Measurements from ENCODE around the gene C17orf113. TPM values are rescaled to one million over a fixed set of nuclear protein-coding genes. Genes with fewer than 3 reads are reported as not detected.
"Not testable (repeated sequence)": the region's sequence is repeated elsewhere in the genome, so short reads cannot be mapped to it uniquely, and the experiment has no call there.

The C17orf113 gene
- total RNA-seq, 2 donors from 2014 or later = 0.21 to 0.54 TPM

DNA sequence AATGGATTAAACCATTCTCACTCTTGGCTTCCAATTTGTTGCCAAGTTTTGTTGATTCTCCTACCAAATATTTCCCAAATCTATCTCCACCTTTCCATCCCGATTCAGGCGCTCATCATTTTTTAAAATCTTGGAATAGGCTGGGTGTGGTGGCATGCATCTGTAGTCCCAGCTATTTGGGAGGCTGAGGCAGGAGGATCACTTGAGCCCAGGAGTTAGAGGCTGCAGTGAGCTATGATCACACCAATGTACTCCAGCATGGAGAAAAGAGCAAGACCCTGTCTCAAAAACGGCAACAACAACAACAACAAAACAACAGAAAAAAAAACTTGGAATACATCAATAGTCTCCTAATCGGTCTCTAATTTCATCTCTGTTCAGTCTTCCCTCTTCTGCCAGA lies 31.4 kb downstream of the C17orf113 start:
- no peak overlapping the region for H3K4me3 ChIP-seq
- H3K36me3 ChIP-seq = peaks cover 18% of the 10 kb centered on the region
- TF ChIP-seq, protein P1, sequence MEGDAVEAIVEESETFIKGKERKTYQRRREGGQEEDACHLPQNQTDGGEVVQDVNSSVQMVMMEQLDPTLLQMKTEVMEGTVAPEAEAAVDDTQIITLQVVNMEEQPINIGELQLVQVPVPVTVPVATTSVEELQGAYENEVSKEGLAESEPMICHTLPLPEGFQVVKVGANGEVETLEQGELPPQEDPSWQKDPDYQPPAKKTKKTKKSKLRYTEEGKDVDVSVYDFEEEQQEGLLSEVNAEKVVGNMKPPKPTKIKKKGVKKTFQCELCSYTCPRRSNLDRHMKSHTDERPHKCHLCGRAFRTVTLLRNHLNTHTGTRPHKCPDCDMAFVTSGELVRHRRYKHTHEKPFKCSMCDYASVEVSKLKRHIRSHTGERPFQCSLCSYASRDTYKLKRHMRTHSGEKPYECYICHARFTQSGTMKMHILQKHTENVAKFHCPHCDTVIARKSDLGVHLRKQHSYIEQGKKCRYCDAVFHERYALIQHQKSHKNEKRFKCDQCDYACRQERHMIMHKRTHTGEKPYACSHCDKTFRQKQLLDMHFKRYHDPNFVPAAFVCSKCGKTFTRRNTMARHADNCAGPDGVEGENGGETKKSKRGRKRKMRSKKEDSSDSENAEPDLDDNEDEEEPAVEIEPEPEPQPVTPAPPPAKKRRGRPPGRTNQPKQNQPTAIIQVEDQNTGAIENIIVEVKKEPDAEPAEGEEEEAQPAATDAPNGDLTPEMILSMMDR (IDR thresholded peaks at IDR 0.05) = no peak
- DNase-seq (ENCODE audit: low spot score) (no peak), ATAC-seq (ENCODE audit: insufficient number of reproducible peaks, low FRiP score, low read depth) (no peak)
- H3K4me1 ChIP-seq (ENCODE audit: control insufficient read depth in 1 of 2, low read depth in 2 of 2) = peaks cover 33 to 47% of the 10 kb centered on the region in 2 donors
- no peaks in the 10 kb centered on the region for H3K27me3 ChIP-seq (replicated peaks; ENCODE audit: insufficient read depth)
- H3K9me3 ChIP-seq = no peaks in the 10 kb centered on the region
- no peak overlapping the region for H3K27ac ChIP-seq

DNA sequence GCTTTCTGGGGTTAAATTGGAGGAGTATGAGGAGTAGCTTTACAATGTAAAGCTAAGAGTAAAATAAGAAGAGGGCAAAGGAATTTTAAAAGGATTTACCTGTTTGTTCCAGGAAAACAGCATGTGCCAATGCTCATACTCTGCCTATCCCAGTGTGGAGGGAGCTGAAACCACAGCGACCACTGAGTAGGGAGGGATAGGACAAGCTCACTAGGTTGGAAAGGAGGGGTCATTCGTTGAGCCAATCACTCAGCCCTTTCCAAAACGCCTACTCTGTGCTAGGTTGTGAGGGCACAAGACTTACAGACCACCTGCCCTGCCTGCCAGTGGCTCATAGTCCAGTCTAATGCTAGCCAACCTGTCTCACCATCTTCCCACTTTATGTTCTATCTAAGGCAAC lies 32.1 kb downstream of the C17orf113 start:
- H3K27ac ChIP-seq = peak overlapping the region; percentile 85 to 91

DNA sequence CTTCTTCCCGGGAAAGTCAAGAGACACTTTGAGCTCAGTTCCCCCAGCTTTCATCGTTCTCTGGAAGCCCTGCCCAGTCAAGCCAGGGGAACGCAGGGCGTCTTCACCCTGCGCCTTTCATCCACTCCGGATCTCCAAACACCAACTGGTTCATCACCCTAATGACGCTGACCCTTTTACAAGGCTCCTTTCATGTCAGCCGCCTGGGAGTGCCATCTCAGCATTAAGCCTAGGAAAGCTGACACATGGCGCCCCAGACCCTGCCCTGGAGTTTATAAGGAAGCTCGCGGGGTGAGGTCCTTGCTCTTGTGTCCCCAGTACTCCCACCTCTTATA lies 32.6 kb downstream of the C17orf113 start:
- TF ChIP-seq, protein P1 (IDR thresholded peaks at IDR 0.05) = no peak
- DNase-seq (ENCODE audit: low spot score) (no peak), ATAC-seq (ENCODE audit: insufficient number of reproducible peaks, low FRiP score, low read depth) (peak; percentile 21)
- Histone ChIP-seq H3K4me3 (peak overlapping the region; percentile 95), H3K27ac (peak overlapping the region; percentile 85 to 91), H3K9me3 (no peaks in the 10 kb centered on the region), H3K27me3 (replicated peaks; ENCODE audit: insufficient read depth) (no peaks in the 10 kb centered on the region), H3K36me3 (peaks cover 8% of the 10 kb centered on the region), H3K4me1 (ENCODE audit: control insufficient read depth in 1 of 2, low read depth in 2 of 2) (peaks cover 38 to 57% of the 10 kb centered on the region in 2 donors)

More for the DNA sequence above, 32.1 kb downstream of the C17orf113 start:
- Histone ChIP-seq H3K27me3 (replicated peaks; ENCODE audit: insufficient read depth) (no peaks in the 10 kb centered on the region), H3K4me3 (peak overlapping the region; percentile 95), H3K36me3 (peaks cover 13% of the 10 kb centered on the region), H3K9me3 (no peaks in the 10 kb centered on the region), H3K4me1 (ENCODE audit: control insufficient read depth in 1 of 2, low read depth in 2 of 2) (peaks cover 38 to 51% of the 10 kb centered on the region in 2 donors)
- TF ChIP-seq, protein P1 (IDR thresholded peaks at IDR 0.05) = no peak
- DNase-seq (ENCODE audit: low spot score) = no peak
- ATAC-seq (ENCODE audit: insufficient number of reproducible peaks, low FRiP score, low read depth) = no peak

DNA sequence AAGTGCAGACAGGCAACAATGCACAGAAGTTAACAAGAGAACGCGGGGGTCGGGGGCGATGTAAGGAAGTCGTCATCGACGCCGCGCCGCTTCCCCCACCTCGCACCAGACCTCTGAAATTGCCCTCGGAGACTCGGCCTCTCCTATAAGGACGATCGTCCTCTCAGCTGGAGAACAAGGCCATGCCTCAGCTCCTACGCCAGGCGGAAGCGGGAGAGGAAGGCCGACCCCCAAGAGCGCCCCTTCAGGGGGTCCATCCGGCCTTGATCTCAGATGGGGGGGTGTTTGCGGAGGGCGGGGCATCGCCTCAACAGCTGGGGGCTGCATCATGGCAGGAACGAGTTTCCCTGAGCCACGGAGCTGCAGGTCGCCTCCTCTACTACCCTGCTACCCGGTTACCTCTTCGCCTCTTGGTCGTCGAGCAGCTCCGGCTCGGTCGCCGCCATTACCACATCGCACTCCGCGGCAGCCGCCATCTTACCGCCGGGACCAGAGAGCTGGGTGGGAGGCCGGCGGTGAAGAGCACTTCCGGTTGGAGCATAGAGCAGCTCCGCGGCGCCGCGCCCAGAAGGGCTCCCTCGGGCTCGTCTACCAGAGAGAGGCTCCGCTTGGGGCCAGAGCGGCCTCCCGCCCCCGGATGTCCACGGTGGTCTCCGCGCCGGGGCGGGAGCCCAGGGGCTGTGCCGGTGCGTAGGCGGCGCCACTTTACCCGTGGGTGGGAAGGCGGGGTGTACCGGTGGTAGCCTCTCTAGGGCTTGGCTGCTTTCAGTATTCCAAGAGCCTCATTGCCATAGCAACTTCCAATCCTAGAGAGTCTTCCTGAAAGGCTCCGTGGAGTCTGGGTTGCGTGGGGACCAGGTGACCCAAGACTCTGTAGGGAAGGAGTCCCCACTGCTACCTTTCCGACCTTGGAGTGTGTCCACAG lies 33.2 kb downstream of the C17orf113 start, which contains the start of gene DNAJC7:
Gene DNAJC7, minus strand, starts transcription at position 499 of the 925 bp plus-strand sequence. Its CDS starts 23 bp downstream, at position 476.
- Histone ChIP-seq H3K4me3 (peak within 1 kb of the TSS; percentile 95), H3K9me3 (no peaks in the 10 kb centered on the region), H3K4me1 (ENCODE audit: control insufficient read depth in 1 of 2, low read depth in 2 of 2) (peaks cover 38 to 63% of the 10 kb centered on the region in 2 donors), H3K36me3 (peaks cover 2% of the 10 kb centered on the region), H3K27ac (peak within 1 kb of the TSS; percentile 85 to 91), H3K27me3 (replicated peaks; ENCODE audit: insufficient read depth) (no peaks in the 10 kb centered on the region)
- ATAC-seq (ENCODE audit: insufficient number of reproducible peaks, low FRiP score, low read depth) (peak; percentile 57), DNase-seq (ENCODE audit: low spot score) (peak; percentile 75)
- TF ChIP-seq, protein P1 (IDR thresholded peaks at IDR 0.05) = no peak

DNA sequence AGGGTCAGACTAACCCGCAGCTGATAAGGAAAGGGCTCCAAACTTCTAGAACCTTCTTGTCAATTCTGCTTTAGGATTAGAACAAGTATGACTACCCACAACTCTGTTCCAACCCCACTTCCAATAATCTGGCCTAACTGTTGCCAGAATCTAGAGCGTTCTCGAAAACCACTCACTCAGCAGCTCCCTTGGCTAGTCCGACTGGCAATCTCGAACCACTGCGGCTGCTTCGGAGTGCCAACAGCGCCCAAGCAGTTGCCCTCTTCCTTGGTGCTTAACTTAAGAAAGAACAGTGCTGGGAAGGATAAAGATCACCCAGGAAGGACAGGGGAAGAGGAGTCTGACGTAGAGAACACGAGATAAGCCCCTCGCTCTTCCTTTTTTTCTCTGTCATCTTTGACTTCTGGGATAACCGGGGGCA lies 34.0 kb downstream of the C17orf113 start:
- peak overlapping the region; percentile 95 for H3K4me3 ChIP-seq
- DNase-seq (ENCODE audit: low spot score) (no peak), ATAC-seq (ENCODE audit: insufficient number of reproducible peaks, low FRiP score, low read depth) (no peak)
- H3K36me3 ChIP-seq = no peaks in the 10 kb centered on the region
- TF ChIP-seq, protein P1 (IDR thresholded peaks at IDR 0.05) = no peak
- H3K4me1 ChIP-seq (ENCODE audit: control insufficient read depth in 1 of 2, low read depth in 2 of 2) = peaks cover 38 to 68% of the 10 kb centered on the region in 2 donors
- no peaks in the 10 kb centered on the region for H3K9me3 ChIP-seq
- H3K27me3 ChIP-seq (replicated peaks; ENCODE audit: insufficient read depth) = no peaks in the 10 kb centered on the region
- H3K27ac ChIP-seq = peak overlapping the region; percentile 85 to 91

DNA sequence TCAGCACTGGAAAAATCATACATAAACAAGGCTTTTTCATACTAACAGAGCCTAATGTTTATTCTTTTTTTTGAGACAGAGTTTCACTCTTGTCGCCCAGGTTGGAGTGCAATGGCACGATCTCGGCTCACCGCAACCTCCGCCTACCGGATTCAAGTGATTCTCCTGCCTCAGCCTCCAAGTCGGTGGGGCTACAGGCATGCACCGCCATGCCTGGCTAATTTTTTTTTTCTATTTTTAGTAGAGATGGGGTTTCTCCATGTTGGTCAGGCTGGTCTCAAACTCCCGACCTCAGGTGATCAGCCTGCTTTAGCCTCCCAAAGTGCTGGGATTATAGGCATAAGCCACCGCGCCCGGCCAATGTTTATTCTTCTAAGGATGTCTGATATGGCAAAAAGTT lies 36.7 kb downstream of the C17orf113 start:
- ATAC-seq (ENCODE audit: insufficient number of reproducible peaks, low FRiP score, low read depth); H3K27me3 ChIP-seq (replicated peaks; ENCODE audit: insufficient read depth); H3K4me3 ChIP-seq; DNase-seq (ENCODE audit: low spot score); H3K36me3 ChIP-seq; H3K9me3 ChIP-seq: not testable (repeated sequence)
- Histone ChIP-seq H3K4me1 (ENCODE audit: control insufficient read depth in 1 of 2, low read depth in 2 of 2) (peaks cover 29 to 81% of the 10 kb centered on the region in 2 donors), H3K27ac (peak overlapping the region; percentile 8 to 20)

DNA sequence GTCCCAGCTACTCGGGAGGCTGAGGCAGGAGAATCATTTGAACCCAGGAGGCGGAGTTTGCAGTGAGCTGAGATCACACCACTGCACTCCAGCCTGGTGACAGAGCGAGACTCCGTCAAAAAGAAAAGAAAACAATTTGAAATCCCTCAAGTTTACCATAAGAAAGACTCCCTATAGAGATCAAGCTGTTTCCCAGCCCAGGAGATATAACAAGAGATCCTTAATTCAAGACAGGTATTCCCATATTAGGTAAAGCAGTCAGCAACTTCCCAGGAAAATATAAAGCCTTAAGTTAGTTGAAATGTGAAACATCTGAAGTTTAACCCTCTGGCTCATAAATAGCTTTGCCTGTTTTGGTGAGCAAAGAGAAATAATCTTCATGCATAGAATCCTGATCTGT lies 38.0 kb downstream of the C17orf113 start:
- not testable (repeated sequence) for DNase-seq (ENCODE audit: low spot score); ATAC-seq (ENCODE audit: insufficient number of reproducible peaks, low FRiP score, low read depth); H3K36me3 ChIP-seq; H3K27me3 ChIP-seq (replicated peaks; ENCODE audit: insufficient read depth); H3K4me3 ChIP-seq; H3K9me3 ChIP-seq; H3K27ac ChIP-seq
- peaks cover 31 to 76% of the 10 kb centered on the region in 2 donors for H3K4me1 ChIP-seq (ENCODE audit: control insufficient read depth in 1 of 2, low read depth in 2 of 2)
